ENCODE data around the gene IER3. TPM values are rescaled to one million over a fixed set of nuclear protein-coding genes. Genes with fewer than 3 reads are reported as not detected.

IER3 gene
- total RNA-seq, 1 donor, result 187 TPM

- no peak for DNase-seq (ENCODE audit: low read depth)
- TF ChIP-seq CTCF (IDR thresholded peaks at IDR 0.05; ENCODE audit: insufficient read depth, low read depth, low read length), result no peak
- H3K4me3 ChIP-seq (ENCODE audit: low read depth, low read length), result peak overlapping the region; percentile 91
These were observed 27.5 kb downstream of the IER3 start for GRCh38 chr6:30716879-30717128.

GRCh38 chr6:30714263-30714662, 30.1 kb downstream of the IER3 start:
- no peak for TF ChIP-seq CTCF (IDR thresholded peaks at IDR 0.05; ENCODE audit: insufficient read depth, low read depth, low read length)
- no peak for DNase-seq (ENCODE audit: low read depth)
- H3K4me3 ChIP-seq (ENCODE audit: low read depth, low read length), result no peak overlapping the region

GRCh38 chr6:30712441-30712945, 31.9 kb downstream of the IER3 start:
- TF ChIP-seq CTCF (IDR thresholded peaks at IDR 0.05; ENCODE audit: insufficient read depth, low read depth, low read length), result no peak
- no peak overlapping the region for H3K4me3 ChIP-seq (ENCODE audit: low read depth, low read length)

GRCh38 chr6:30711758-30712380, 32.5 kb downstream of the IER3 start:
- no peak for TF ChIP-seq CTCF (IDR thresholded peaks at IDR 0.05; ENCODE audit: insufficient read depth, low read depth, low read length)
- no peak overlapping the region for H3K4me3 ChIP-seq (ENCODE audit: low read depth, low read length)
- DNase-seq (ENCODE audit: low read depth), result no peak

More at GRCh38 chr6:30712441-30712945, 31.9 kb downstream of the IER3 start:
- DNase-seq (ENCODE audit: low read depth), result no peak

- H3K4me3 ChIP-seq (ENCODE audit: low read depth, low read length), result no peak overlapping the region
- TF ChIP-seq CTCF (IDR thresholded peaks at IDR 0.05; ENCODE audit: insufficient read depth, low read depth, low read length), result no peak
- no peak for DNase-seq (ENCODE audit: low read depth)
These were observed 35.1 kb downstream of the IER3 start for GRCh38 chr6:30709101-30709868.

- no peak for TF ChIP-seq CTCF (IDR thresholded peaks at IDR 0.05; ENCODE audit: insufficient read depth, low read depth, low read length)
- H3K4me3 ChIP-seq (ENCODE audit: low read depth, low read length), result no peak overlapping the region
- no peak for DNase-seq (ENCODE audit: low read depth)
These were observed 37.0 kb downstream of the IER3 start for GRCh38 chr6:30707281-30707850.

Measured in fibroblast of villous mesenchyme (primary cell).